ENCODE data around the gene NPC1L1.
"Not testable (repeated sequence)": the region's sequence is repeated elsewhere in the genome, so short reads cannot be mapped to it uniquely, and the experiment has no call there.

The NPC1L1 gene

DNA sequence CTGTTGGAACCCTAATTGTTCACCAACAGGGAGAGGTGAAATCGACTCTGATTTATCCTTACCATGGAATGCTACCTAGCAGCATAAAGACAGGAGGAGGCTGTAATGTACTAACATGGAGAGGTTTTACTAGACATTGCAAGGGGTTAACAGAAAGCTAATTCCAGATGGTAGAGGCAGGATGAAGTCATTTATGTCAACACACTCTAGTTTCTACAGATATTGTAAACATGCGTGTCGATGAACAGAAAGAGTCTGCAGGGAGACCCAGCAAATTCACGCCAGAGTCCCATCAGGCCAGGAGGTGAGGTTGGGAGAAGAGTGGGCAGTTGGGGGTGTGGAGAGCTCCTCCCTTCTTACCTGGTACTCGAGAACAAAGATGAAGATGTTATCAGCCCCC, 7.0 kb downstream of the NPC1L1 start:
- FAIRE-seq, result no peak

DNA sequence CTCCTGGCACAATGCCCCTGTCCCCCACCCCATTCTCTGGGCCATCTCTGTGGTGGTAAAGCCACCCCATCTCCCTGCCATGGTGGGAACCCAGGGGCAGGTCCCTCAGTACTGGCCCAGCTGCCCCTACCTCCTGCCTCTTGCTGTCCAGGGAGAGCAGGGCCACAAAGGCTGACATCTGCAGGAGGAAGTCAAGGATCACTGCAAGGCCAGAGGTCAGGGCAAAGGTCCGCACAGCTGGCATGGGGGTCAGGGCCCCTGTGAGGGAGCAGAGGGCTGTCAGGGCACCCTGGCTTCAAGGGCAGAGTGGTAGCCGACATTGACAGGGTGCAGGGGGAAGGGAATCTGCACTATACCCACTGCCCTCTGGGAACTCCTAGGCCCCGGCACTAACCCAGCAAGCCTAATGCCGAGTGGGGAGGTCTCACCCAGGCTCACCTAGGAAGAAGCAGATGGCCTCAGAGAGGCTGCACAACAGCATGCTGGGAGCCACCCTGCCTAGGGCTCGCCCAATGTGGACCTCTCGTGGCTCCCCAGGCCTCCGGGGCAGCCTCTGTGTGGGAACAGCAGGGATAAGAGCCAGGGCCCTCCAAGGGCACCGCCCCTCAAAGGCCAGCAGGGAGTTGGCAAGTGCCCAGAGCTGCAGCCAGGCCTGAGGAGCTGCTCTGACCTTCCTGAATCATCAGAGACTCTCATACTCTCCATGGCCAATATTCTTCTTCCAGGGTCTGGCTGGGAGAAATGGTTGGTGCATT, 7.7 kb downstream of the NPC1L1 start:
- no peak for FAIRE-seq

GRCh38 chr7:44531421-44532380, 9.4 kb downstream of the NPC1L1 start:
- no peak for FAIRE-seq

- no peak for FAIRE-seq
These were observed 10.1 kb downstream of the NPC1L1 start for GRCh38 chr7:44530990-44531389.

- no peak for FAIRE-seq
These were observed 16.2 kb downstream of the NPC1L1 start for GRCh38 chr7:44524811-44525388.

GRCh38 chr7:44522315-44522714, 18.8 kb downstream of the NPC1L1 start:
- FAIRE-seq, result no peak

- FAIRE-seq, result no peak
These were observed 19.6 kb downstream of the NPC1L1 start for GRCh38 chr7:44521347-44522095.

DNA sequence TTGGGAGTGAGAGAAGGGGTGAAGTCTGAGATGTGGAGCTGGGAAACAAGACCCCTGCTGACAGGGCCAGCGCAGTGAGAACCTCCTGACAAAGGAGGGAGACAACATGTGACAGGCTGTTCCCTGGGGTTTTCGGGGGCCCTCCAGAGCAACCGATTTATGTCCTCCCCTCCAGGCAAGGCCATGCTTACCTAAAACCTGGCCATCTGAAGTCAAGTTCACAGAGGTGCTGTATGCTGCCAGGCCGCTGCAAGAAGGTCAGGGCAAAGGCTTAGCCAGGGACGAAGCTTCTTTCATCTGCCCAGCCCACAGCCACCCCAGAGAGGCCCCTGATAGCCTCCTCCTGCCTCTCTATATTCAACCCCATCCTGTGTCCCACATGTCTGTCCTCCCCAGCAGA, 20.6 kb downstream of the NPC1L1 start:
- no peak for FAIRE-seq

DNA sequence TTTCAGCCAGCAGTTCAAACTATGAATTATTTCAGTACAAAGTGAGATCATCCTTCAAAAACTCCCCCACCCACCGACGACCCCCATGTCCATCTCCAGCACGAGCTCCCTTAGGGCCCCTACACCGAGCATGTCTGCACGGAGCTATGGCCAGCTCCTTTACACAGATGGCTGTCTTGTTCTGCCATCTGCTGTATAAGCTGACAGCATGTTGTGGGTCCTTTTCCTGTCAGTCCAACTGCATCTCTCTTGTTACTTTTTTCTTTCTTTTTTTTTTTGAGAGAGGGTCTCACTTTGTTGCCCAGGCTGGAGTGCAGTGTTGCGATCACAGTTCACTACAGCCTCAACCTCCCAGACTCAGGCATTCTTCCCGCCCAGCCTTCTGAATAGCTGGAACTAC, 21.6 kb downstream of the NPC1L1 start:
- no peak for FAIRE-seq

DNA sequence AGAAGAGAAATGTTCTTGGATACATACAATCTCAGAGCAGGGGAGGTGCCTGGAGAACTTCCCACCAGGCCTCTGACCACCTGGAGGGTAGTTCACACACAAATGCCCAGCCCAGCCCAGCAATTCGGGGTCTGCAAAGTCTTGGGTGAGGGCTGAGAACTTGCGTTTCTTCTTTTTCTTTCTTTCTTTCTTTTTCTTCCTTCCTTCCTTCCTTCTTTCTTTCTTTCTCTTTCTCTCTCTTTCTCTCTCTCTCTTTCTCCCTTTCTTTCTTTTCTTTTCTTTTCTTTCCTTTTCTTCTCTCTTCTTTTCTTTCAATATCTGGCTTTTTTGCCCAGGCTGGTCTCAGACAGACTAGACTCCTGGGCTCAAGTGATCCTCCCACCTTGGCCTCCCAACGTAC, 22.4 kb downstream of the NPC1L1 start:
- FAIRE-seq, result no peak

DNA sequence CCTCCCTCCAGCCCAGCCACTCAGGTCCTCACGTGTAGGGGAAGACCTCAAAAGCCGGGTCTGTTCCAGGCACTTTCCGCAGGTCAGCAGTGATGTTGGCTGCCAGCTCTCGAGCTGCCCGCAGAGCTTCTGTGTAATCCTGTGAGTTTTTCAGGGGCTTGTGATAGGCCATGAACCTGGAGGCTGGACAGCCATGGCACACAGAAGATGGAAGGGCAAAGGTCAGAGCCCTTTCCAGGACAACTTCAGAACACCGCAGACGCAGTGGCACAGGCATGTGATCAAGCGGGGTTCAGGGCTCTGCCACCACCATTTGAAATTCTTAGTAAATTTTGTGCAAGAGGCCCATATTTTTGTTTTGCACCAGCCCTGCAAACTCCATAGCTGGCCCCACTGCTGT, 24.0 kb downstream of the NPC1L1 start:
- FAIRE-seq, result no peak

GRCh38 chr7:44515590-44516268, 25.4 kb downstream of the NPC1L1 start:
- no peak for FAIRE-seq

DNA sequence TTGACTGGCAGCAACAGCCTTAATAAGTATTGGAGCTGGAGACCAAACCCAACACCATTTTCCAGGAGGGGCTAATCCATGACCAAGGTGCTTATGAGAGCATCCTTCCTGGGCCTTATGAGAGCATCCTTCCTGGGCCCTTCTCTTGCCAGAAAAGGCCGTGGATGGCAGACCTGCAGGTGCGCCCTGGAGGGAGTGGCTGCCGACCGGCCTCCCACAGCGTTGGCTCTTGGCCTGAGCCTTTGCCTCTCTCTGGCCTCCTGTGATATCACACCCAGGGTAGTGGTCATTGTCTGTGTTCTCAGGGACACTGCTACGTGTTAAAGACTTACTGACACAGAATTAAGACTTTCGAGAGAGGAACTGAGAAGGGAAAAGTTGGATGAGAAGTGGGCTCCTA, 28.4 kb downstream of the NPC1L1 start:
- FAIRE-seq, result no peak

- no peak for FAIRE-seq
These were observed 29.2 kb downstream of the NPC1L1 start for GRCh38 chr7:44511863-44512468.

GRCh38 chr7:44511236-44511635, 29.9 kb downstream of the NPC1L1 start:
- no peak for FAIRE-seq

GRCh38 chr7:44508328-44509030, 32.7 kb downstream of the NPC1L1 start:
- FAIRE-seq, result no peak

- FAIRE-seq, result not testable (repeated sequence)
These were observed 34.4 kb downstream of the NPC1L1 start for GRCh38 chr7:44506592-44507288.

DNA sequence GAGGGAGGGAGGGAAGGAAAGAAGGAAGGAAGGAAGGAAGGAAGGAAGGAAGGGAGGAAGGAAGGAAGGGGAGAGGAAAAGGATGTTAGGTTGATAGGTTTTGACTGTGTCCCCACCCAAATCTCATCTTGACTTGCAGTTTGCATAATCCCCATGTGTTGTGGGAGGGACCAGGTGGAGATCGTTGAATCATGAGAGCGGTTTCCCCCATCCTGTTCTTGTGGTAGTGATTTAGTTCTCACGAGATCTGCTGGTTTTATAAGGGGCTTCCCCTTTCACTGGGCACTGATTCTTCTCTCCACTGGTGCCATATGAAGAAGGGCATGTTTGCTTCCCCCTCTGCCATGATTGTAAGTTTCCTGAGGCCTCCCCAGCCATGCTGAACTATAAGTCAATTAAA, 35.5 kb downstream of the NPC1L1 start:
- no peak for FAIRE-seq

- FAIRE-seq, result no peak
These were observed 42.7 kb downstream of the NPC1L1 start for GRCh38 chr7:44498230-44498954.

Data from A204.1 (cell line).